B cell (primary cell): ENCODE measurements around the gene ATG7. TPM values are rescaled to one million over a fixed set of nuclear protein-coding genes. Genes with fewer than 3 reads are reported as not detected.

Experiments
- ATAC-seq: fragments of 200-7000 bp; cut with Tn5 transposase; one replicate; pipeline ENCODE4 v1.10.0; 2021; ENCODE audit warnings: low read depth, mild to moderate bottlenecking, moderate number of reproducible peaks, moderate library complexity
- CTCF ChIA-PET: fragments of 350-600 bp; sonication (Branson Sonifier 250); formaldehyde crosslinking; loops from one replicate; lab custom pipeline; 2021; ENCODE audit warnings: antibody characterized with exemption, inconsistent platforms; lab: Charles Lee
- POLR2A ChIA-PET: fragments of 350-600 bp; sonication (Branson Sonifier 250); formaldehyde crosslinking; loops from one replicate; lab custom pipeline; 2021; ENCODE audit warnings: antibody characterized with exemption; lab: Charles Lee
- DNase-seq: peaks from one replicate; pipeline ENCODE4 v3.0.0; 2013
- H2AFZ ChIP-seq: 2 replicates; pipeline ENCODE4 v1.6.1; 2012; ENCODE audit warnings: mild to moderate bottlenecking, low read depth, low read length; ENCODE audit not compliant: insufficient read depth, poor library complexity, severe bottlenecking
- H3K27ac ChIP-seq, 2 donors: 1 replicate in 1 of 2; 2 replicates in 1 of 2; pipeline ENCODE4 v1.5.1; 2012 to 2013; ENCODE audit warnings: low read length in 2 of 2, mild to moderate bottlenecking in 2 of 2, moderate library complexity in 1 of 2
- H3K27me3 ChIP-seq, 4 experiments: fragments of 200-600 bp in 1 of 4; sonication (generic) in 1 of 4; replicated peaks in 1 of 4; 1 replicate in 2 of 4; 2 replicates in 2 of 4; pipeline versions ENCODE4 v1.6.1 to v1.7.0; 2013 to 2016; ENCODE audit warnings: low read length in 3 of 4, mild to moderate bottlenecking in 2 of 4, mixed read lengths in 1 of 4, moderate library complexity in 1 of 4; ENCODE audit not compliant: insufficient read depth in 4 of 4, control insufficient read depth in 3 of 4; ENCODE audit errors: control extremely low read depth in 1 of 4
- H3K36me3 ChIP-seq, 2 experiments: replicated peaks in 1 of 2; 1 replicate in 1 of 2; 2 replicates in 1 of 2; pipeline versions ENCODE4 v1.6.1 to v1.7.1; 2013; ENCODE audit warnings: low read length in 1 of 2; ENCODE audit not compliant: insufficient read depth in 2 of 2, control insufficient read depth in 1 of 2; ENCODE audit errors: control extremely low read depth in 1 of 2, extremely low read depth in 1 of 2
- H3K4me1 ChIP-seq, 2 donors: fragments of 200-600 bp in 1 of 2; sonication (generic) in 1 of 2; 1 replicate in 1 of 2; 2 replicates in 1 of 2; pipeline versions ENCODE4 v1.5.1 to v1.6.1; 2013 to 2017; ENCODE audit warnings: low read length in 2 of 2; ENCODE audit not compliant: control insufficient read depth in 2 of 2, insufficient read depth in 2 of 2
- H3K4me2 ChIP-seq: replicated peaks from 2 replicates; pipeline ENCODE3; 2012; ENCODE audit warnings: mild to moderate bottlenecking, low read depth, low read length; ENCODE audit not compliant: poor library complexity, severe bottlenecking
- H3K4me3 ChIP-seq, 5 experiments: fragments of 200-600 bp in 1 of 5; sonication (generic) in 1 of 5; 1 replicate in 3 of 5; 2 replicates in 2 of 5; pipeline versions ENCODE4 v1.5.1 to v1.7.0; 2011 to 2016; ENCODE audit warnings: low read length in 4 of 5, mild to moderate bottlenecking in 4 of 5, low read depth in 2 of 5, control low read depth in 1 of 5, moderate library complexity in 1 of 5; ENCODE audit not compliant: insufficient read depth in 1 of 5; ENCODE audit errors: control extremely low read depth in 1 of 5, extremely low read depth in 1 of 5
- H3K79me2 ChIP-seq: fragments of 200-600 bp; sonication (generic); one replicate; pipeline ENCODE4 v1.6.0; 2016; ENCODE audit warnings: low read length; ENCODE audit not compliant: control insufficient read depth, insufficient read depth
- H3K9ac ChIP-seq: fragments of 200-600 bp; sonication (generic); 2 replicates; pipeline ENCODE4 v1.6.1; 2017; ENCODE audit warnings: mild to moderate bottlenecking, low read length, moderate library complexity
- H3K9me3 ChIP-seq, 3 donors: one replicate each; pipeline versions ENCODE4 v1.6.1 to v1.7.1; 2013; ENCODE audit warnings: low read length in 2 of 3; ENCODE audit not compliant: control insufficient read depth in 2 of 3, insufficient read depth in 1 of 3; ENCODE audit errors: control extremely low read depth in 1 of 3
- H4K20me1 ChIP-seq: 2 replicates; pipeline ENCODE4 v1.6.0; 2012; ENCODE audit warnings: mild to moderate bottlenecking, low read length; ENCODE audit not compliant: insufficient read depth, control insufficient read depth, poor library complexity, severe bottlenecking
- H3K27ac Mint-ChIP-seq: one replicate; pipeline ENCODE4 v1.8.0; 2021; ENCODE audit warnings: mixed read lengths
- H3K27me3 Mint-ChIP-seq: one replicate; pipeline ENCODE4 v1.8.0; 2021; ENCODE audit warnings: mixed read lengths
- H3K4me1 Mint-ChIP-seq: one replicate; pipeline ENCODE4 v1.8.0; 2021; ENCODE audit warnings: mixed read lengths
- H3K4me3 Mint-ChIP-seq: one replicate; pipeline ENCODE4 v1.8.0; 2021; ENCODE audit warnings: mixed read lengths
- H3K9me3 Mint-ChIP-seq: one replicate; pipeline ENCODE4 v1.8.0; 2022; ENCODE audit warnings: mixed read lengths; ENCODE audit not compliant: insufficient read depth
- EZH2 ChIP-seq: IDR thresholded peaks from 2 replicates; pipeline ENCODE4 v1.6.1; 2012; ENCODE audit warnings: borderline replicate concordance, low read depth, mild to moderate bottlenecking, moderate library complexity, low read length; ENCODE audit not compliant: insufficient read depth, poor library complexity, severe bottlenecking
- WGBS: methylation state at CpG from one replicate; pipeline ENCODE4 v1.1.5; 2013; ENCODE audit warnings: missing lambda C conversion rate; ENCODE audit not compliant: insufficient coverage; 5-methylcytosine and 5-hydroxymethylcytosine counted together
- intact Hi-C: fragments of 100-400 bp; cut with micrococcal nuclease; formaldehyde crosslinking; loops from one replicate; pipeline ENCODE4 v1.10.0; 2022
- polyA plus RNA-seq: library from polyadenylated mRNA; depleted of rRNA; stranded (reverse); fragments of >200 nt; gene quantifications from 2 replicates; pipeline ENCODE4 v1.2.3, GENCODE V29; 2012
- total RNA-seq, 2 donors: library from RNA; stranded (reverse); fragments of 120-200 nt in 1 of 2; gene quantifications; 1 replicate in 1 of 2; 2 replicates in 1 of 2; pipeline versions ENCODE4 v1.2.3 to v1.2.4, GENCODE V29; 2013 to 2022
- TF ChIP-seq, protein P1 (sequence below): fragments of 200-600 bp; IDR thresholded peaks from one replicate; pipeline ENCODE4 v1.8.0; 2022; ENCODE audit warnings: antibody characterized with exemption, mild to moderate bottlenecking

The ATG7 gene
- total and polyA plus RNA-seq, 2 donors (not counting 1 experiment from before 2014, with no cell fraction given): 13.9 to 66.4 TPM

DNA sequence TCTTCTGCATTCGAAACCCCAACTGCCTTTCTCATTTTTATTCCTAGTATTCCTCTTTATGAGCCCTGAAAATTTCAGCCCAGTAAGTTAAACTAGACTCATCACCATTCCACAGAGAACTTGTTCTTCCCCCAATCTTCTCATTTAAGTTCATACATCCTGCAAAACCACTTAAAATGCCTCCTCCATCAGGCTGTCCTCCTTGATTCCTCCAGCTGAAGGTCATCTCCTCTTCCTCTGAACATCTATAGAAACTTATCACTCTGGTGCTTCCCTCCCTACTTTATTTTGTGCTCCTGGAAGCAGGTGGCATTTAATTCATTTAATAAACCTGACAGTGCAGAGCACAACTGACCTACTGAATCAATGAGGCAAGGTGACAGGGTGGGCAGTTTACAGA, 333.2 kb downstream of the ATG7 start:
- Histone ChIP-seq H3K27ac (no peak overlapping the region), H3K36me3 (peaks cover 0 to 8% of the 10 kb centered on the region in 2 experiments), H3K79me2 (peaks cover 33% of the 10 kb centered on the region), H3K4me2 (no peak overlapping the region), H3K27me3 (no peaks in the 10 kb centered on the region), H3K9me3 (no peaks in the 10 kb centered on the region), H3K4me3 (no peak overlapping the region), H3K9ac (no peak overlapping the region), H4K20me1 (peaks cover 16% of the 10 kb centered on the region), H3K4me1 (peaks cover 18 to 27% of the 10 kb centered on the region in 2 donors), H2AFZ (no peak overlapping the region)
- ChIA-PET POLR2A (no interaction called here), CTCF (no interaction called here)
- WGBS: 86% methylated on average over 1 of the region's 1 CpG
- Mint-ChIP-seq H3K27ac (peak overlapping the region; percentile 72), H3K9me3 (no peaks in the 10 kb centered on the region), H3K27me3 (no peaks in the 10 kb centered on the region), H3K4me3 (no peak overlapping the region), H3K4me1 (peaks cover 45% of the 10 kb centered on the region)
- no peak for DNase-seq
- no peak for TF ChIP-seq EZH2
- TF ChIP-seq, protein P1, sequence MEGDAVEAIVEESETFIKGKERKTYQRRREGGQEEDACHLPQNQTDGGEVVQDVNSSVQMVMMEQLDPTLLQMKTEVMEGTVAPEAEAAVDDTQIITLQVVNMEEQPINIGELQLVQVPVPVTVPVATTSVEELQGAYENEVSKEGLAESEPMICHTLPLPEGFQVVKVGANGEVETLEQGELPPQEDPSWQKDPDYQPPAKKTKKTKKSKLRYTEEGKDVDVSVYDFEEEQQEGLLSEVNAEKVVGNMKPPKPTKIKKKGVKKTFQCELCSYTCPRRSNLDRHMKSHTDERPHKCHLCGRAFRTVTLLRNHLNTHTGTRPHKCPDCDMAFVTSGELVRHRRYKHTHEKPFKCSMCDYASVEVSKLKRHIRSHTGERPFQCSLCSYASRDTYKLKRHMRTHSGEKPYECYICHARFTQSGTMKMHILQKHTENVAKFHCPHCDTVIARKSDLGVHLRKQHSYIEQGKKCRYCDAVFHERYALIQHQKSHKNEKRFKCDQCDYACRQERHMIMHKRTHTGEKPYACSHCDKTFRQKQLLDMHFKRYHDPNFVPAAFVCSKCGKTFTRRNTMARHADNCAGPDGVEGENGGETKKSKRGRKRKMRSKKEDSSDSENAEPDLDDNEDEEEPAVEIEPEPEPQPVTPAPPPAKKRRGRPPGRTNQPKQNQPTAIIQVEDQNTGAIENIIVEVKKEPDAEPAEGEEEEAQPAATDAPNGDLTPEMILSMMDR: no peak
- intact Hi-C loops: no loop called here
- no peak for ATAC-seq

DNA sequence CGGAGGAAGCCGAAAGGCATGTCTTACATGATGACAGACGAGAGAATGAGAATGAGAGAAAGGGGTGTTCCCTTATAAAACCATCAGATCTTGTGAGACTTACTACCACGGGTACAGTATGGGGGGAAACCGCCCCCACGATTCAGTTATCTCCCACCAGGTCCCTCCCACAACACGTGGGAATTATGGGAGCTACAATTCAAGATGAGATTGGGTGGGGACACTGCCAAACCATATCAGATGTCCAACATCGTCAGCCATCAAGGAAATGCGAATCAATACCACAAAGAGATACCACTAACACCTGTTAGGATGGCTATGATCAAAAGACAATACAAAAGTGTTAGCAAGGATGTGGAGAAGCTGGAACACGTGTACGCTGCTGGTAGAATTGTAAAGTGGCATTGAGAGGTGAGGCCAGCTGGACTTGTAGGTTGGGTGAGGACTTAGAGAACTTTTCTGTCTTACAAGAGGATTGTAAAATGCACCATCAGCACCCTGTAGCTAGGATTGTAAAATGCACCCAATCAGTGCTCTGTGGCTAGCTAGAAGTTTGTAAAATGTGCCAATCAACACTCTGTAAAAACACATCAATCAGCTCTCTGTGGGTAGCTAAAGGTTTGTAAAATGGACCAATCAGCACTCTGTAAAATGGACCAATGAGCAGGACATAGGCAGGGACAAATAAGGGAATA, 334.0 kb downstream of the ATG7 start:
- ATAC-seq: no peak
- 92% methylated on average over 2 of the region's 11 CpGs for WGBS
- Histone ChIP-seq H4K20me1 (peaks cover 21% of the 10 kb centered on the region), H3K79me2 (peaks cover 33% of the 10 kb centered on the region), H3K4me1 (peaks cover 16 to 19% of the 10 kb centered on the region in 2 donors), H3K4me2 (no peak overlapping the region), H3K27ac (no peak overlapping the region), H3K36me3 (no peaks in the 10 kb centered on the region), H3K9ac (no peak overlapping the region), H3K9me3 (no peaks in the 10 kb centered on the region), H3K4me3 (no peak overlapping the region), H3K27me3 (no peaks in the 10 kb centered on the region), H2AFZ (no peak overlapping the region)
- CTCF ChIA-PET: interaction anchor here (0.8 to 1.3 kb wide), 2 partner anchors 17 to 44 kb away, joined by 3 to 4 read pairs; no protein-coding TSS in a partner anchor
- H3K4me3 Mint-ChIP-seq: no peak overlapping the region
- peaks cover 39% of the 10 kb centered on the region for H3K4me1 Mint-ChIP-seq
- H3K27ac Mint-ChIP-seq: peak overlapping the region; percentile 72
- no peaks in the 10 kb centered on the region for H3K27me3 Mint-ChIP-seq
- DNase-seq: no peak
- POLR2A ChIA-PET: no interaction called here
- intact Hi-C loops: no loop called here
- TF ChIP-seq, protein P1: no peak
- no peak for TF ChIP-seq EZH2
- no peaks in the 10 kb centered on the region for H3K9me3 Mint-ChIP-seq
